NCI-H510A treated with DMSO at 0.1 percent for 48 hours (cell line): ENCODE data around the gene INSM2.

Source experiments
- DNase-seq: peaks from one replicate; lab custom pipeline; 2025; lab: John Stamatoyannopoulos, UW

Gene INSM2

DNA sequence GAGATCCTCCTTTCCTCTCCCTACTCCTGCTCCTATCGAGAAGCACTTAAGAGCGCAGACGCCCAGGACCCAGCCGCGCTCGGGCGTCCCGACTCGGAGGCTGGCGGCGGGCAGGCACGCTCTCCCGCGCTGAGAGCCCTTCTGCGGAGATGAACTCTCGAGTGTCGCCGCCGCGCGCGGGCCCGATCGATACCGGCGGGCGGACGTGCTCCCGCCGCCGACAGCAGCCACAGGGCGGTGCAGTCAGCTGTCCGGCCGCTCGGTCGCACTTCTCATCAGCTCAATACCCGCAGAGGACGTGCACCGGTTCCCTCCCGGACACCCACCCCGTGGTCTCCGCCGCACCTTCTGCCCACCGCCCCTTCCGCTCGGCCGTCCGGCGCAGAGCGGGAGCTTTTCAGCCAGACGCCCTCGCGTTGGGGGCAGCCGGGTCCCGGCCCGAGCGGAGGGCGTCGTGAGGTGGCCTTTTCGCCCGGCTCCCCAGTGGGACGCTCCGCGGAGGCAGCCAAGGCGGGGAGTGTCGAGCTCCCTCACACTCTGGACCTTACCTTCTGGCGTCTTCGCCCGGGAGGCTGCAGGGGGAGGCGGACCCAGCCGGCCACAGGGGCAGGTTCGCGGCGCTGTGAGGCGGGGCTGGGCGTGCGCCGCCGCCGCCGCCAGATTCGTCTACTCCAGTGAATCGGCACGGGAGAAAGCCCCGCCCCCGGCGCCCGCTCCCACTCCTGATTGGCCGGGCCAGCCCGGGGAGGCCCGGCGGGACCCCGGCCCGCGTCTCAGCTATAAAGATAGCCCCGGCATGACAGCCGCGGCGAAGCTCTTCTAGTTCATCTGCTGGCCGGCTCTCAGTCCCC, at the start of gene INSM2:
Gene INSM2 (plus strand): TSS at position 808 of the 851 bp plus-strand sequence. CDS start 89 bp downstream, outside the sequence.
- DNase-seq, result peak; percentile 92

DNA sequence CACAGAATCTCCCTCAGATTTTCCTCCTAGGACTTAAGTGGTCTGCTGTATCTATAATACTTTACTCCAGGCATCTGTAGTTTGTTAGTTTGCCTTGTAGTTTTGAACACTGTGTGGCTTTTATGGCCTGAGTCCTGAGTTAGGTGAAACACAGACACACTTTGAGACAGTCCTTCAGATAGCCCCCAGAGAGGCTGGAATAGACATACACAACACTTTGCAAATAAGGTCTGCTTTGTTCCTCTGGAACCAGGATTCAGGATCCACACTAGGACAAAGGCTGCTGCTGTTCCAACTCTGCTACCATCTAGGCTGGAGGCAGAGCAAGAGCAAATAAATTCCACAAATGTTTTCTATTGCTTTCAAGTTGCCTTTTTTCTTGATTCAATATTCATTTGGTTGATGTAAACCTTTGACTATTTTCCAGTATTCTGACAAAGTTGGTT, 41.4 kb upstream of the INSM2 start:
- DNase-seq, result no peak

DNA sequence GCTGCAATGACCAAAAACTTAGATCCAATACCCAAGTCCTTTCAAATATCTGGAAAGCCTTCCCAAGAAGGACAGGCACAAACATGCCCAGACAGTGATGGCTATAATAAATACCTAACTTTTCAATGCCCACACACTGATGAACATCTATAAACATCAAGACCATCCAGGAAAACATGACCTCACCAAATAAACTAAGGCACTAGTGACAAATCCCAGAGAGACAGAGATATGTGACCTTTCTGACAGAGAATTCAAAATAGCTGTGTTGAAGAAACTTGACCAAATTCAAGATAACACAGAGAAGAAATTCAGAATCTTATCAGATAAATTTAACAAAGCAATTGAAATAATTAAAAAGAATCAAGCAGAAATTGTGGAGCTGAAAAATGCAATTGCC, 38.7 kb upstream of the INSM2 start:
- no peak for DNase-seq

- DNase-seq, result no peak
Measured at GRCh38 chr14:35499180-35499579, 34.8 kb upstream of the INSM2 start.

GRCh38 chr14:35503646-35504045, 30.3 kb upstream of the INSM2 start:
- no peak for DNase-seq

DNA sequence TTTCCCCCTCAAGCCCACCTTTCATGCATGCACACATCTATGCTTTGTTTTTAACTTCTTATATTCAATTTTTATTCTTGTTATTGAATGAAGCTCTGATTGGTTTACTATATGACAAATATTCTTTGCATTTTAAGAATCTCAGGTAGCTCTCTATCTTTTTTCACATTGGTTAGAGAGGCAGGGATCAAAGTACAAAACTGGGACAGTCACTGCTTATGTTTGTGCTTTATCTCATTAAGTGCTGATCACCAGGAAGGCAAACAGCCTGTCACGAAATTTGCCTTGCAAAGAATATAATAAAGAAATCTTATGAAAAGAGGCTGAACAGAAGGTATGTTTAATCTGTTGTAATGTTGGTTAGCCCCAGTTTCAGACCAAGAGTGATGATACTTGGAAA, 29.7 kb upstream of the INSM2 start:
- no peak for DNase-seq

- no peak for DNase-seq
Measured at GRCh38 chr14:35506461-35506860, 27.5 kb upstream of the INSM2 start.

GRCh38 chr14:35506927-35507326, 27.0 kb upstream of the INSM2 start:
- DNase-seq, result no peak

DNA sequence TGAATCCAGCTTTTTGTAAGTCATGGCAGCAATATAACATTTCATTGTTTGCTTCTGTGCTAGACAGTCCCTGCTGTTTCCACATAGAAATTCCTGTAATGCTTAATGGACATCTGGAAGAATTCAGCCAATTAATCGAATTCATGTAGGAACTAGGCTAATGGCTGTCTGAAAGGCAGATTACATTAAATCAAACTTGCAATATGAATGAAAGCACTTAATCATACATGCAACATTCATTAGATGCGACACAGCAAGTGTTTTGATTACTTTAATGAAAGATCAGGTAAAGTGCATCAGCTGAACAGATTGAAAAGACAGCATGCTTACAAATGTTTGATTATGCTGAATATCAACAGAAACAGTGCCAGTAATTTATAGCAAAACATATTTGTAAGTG, 24.1 kb upstream of the INSM2 start:
- no peak for DNase-seq

DNA sequence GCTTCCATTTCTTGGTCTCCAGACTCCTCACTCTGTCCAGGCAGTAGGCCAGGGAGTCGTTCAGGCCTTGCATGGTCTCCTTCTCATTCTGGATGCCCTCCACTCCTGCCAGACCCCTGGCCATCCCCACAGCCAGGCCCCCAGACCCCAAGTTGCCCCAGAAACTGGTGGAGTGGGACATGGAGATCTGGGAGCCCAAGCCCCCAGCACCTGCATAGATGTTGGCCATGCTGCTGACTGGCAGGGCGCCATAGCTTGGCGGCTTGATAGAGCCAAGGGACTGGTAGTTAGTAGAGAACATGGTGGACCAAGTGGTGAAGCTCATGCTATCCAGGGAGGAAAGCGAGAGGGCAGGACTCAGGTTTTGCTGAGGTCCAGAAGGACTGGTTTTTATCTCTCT, 21.2 kb upstream of the INSM2 start:
- DNase-seq, result no peak

- no peak for DNase-seq
Measured at GRCh38 chr14:35515916-35516315, 18.0 kb upstream of the INSM2 start.

GRCh38 chr14:35519986-35520385, 14.0 kb upstream of the INSM2 start:
- DNase-seq, result no peak

GRCh38 chr14:35525695-35526094, 8.3 kb upstream of the INSM2 start:
- DNase-seq, result no peak

DNA sequence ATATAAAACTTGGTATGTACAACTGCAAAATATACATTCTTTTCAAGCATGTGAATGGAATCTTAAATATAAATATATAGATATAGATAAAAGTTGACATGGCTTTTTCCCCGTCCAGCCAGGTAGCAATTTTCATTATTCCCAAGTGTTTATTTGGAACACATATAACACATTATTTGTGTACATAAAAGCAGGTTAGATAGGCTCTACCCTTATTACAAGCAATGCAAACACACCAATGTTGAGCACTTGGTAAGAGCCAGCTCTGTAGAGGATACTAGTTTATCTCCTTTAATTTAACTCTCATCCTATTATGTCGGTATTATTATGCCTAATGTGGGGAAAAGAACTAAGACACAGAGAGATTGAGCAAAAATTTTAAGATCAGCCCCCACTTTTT, 7.0 kb upstream of the INSM2 start:
- DNase-seq, result peak; percentile 17

GRCh38 chr14:35531960-35532747, 1.8 kb upstream of the INSM2 start:
- no peak for DNase-seq

GRCh38 chr14:35532783-35533356, 1.1 kb upstream of the INSM2 start:
- no peak for DNase-seq

DNA sequence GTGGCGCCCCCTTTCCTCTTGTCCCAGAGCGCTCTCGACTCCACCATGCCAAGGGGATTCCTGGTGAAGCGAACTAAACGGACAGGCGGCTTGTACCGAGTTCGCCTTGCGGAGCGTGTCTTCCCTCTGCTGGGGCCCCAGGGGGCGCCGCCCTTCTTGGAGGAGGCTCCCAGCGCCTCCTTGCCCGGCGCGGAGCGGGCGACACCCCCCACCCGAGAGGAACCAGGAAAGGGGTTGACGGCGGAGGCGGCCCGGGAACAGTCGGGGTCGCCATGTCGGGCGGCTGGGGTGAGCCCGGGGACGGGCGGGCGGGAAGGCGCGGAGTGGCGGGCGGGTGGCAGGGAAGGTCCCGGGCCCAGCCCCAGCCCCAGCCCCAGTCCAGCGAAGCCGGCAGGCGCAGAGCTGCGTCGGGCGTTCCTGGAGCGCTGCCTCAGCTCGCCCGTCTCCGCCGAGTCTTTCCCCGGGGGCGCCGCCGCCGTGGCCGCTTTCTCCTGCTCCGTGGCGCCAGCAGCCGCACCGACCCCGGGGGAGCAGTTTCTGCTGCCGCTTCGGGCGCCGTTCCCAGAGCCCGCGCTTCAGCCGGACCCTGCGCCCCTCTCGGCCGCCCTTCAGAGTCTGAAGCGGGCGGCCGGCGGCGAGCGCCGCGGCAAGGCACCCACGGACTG, 376 bp downstream of the INSM2 start:
- DNase-seq, result no peak

DNA sequence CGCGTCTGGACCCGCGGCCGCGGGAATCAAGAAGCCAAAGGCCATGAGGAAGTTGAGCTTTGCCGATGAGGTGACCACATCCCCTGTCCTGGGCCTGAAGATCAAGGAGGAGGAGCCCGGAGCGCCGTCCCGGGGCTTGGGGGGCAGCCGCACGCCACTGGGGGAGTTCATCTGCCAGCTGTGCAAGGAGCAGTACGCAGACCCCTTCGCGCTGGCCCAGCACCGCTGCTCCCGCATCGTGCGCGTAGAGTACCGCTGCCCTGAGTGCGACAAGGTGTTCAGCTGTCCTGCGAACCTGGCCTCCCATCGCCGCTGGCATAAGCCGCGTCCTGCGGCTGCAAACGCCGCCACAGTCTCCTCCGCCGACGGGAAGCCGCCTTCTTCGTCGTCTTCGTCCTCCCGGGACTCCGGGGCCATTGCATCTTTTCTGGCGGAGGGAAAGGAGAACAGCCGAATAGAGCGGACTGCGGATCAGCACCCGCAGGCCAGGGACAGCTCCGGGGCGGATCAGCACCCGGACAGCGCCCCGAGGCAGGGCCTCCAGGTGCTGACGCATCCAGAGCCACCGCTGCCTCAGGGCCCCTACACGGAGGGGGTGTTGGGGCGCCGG, 1.0 kb downstream of the INSM2 start:
- DNase-seq, result no peak

- peak; percentile 44 for DNase-seq
Measured at GRCh38 chr14:35535483-35536112, 1.6 kb downstream of the INSM2 start.

DNA sequence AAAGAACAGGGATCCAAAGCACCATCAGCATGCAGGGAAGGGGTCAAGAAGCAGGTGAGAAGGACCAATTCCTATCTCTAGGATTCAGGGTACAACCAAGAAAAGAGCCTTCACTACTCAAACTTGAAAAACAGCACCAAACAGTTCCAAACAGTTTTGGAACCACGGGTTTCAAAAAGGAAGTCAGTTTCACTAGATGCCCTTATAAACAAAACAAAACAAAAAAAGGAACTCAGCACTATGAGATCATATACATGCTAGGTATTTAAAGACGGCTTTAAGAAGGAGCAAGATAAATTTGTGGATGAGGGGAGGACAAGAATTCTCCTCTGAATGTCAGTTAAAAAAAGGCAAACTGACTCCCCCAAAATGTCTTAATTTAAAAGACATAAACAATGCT, 6.0 kb downstream of the INSM2 start:
- no peak for DNase-seq

- no peak for DNase-seq
Measured at GRCh38 chr14:35543006-35543405, 9.0 kb downstream of the INSM2 start.
